GM12878 (cell line): ENCODE results near the gene SUMF2.

Source experiments
- CREB1 ChIP-seq: IDR thresholded peaks from 2 replicates; pipeline ENCODE4 v1.6.1; 2012; ENCODE audit warnings: low read depth, mild to moderate bottlenecking, inconsistent platforms
- FOXM1 ChIP-seq: IDR thresholded peaks from 2 replicates; pipeline ENCODE4 v1.6.1; 2012; ENCODE audit warnings: low read depth, mild to moderate bottlenecking, inconsistent platforms, low read length, moderate library complexity
- HDAC2 ChIP-seq: fragments of 200-600 bp; sonication (generic); IDR thresholded peaks from 2 replicates; pipeline ENCODE4 v1.6.1; 2017
- JUND ChIP-seq: IDR thresholded peaks from 2 replicates; pipeline ENCODE4 v1.6.1; 2012; ENCODE audit warnings: low read depth, mild to moderate bottlenecking, low read length, improper control_type of control experiment, moderate library complexity
- POLR2A ChIP-seq: IDR thresholded peaks from 2 replicates; pipeline ENCODE4 v1.6.1; 2011; ENCODE audit warnings: low read depth, mild to moderate bottlenecking, low read length
- RAD21 ChIP-seq: IDR thresholded peaks from 2 replicates; pipeline ENCODE4 v1.6.1; 2011; ENCODE audit warnings: mild to moderate bottlenecking, low read depth, low read length, moderate library complexity; ENCODE audit not compliant: insufficient read depth
- RELA ChIP-seq: fragments of 450-650 bp; IDR thresholded peaks from 2 replicates; pipeline ENCODE4 v1.8.0; 2014; ENCODE audit warnings: borderline replicate concordance; ENCODE audit not compliant: partially characterized antibody
- SIN3A ChIP-seq: IDR thresholded peaks from 2 replicates; pipeline ENCODE4 v1.6.1; 2012; ENCODE audit warnings: low read depth, low read length, improper control_type of control experiment
- ZNF274 ChIP-seq: IDR thresholded peaks from one replicate; pipeline ENCODE4 v1.8.0; 2011; ENCODE audit not compliant: insufficient read length, insufficient read depth
- ZZZ3 ChIP-seq: IDR thresholded peaks from 2 replicates; pipeline ENCODE4 v1.6.1; 2011; ENCODE audit warnings: low read depth; ENCODE audit not compliant: control insufficient read depth, insufficient read length
- TF ChIP-seq, protein P1 (sequence below): IDR thresholded peaks from 2 replicates; pipeline ENCODE4 v1.6.1; 2011; ENCODE audit warnings: borderline replicate concordance, low read depth, mild to moderate bottlenecking, moderate library complexity, low read length; ENCODE audit not compliant: insufficient read depth, poor library complexity, severe bottlenecking
- TF ChIP-seq, protein P2 (sequence below), 3 experiments: IDR thresholded peaks in 2 of 3; conservative IDR thresholded peaks in 1 of 3; 2 replicates each; pipeline ENCODE4 v1.5.1; 2011; ENCODE audit warnings: low read depth in 3 of 3, low read length in 3 of 3, mild to moderate bottlenecking in 3 of 3, control low read depth in 2 of 3, moderate library complexity in 2 of 3, inconsistent platforms in 1 of 3, mixed read lengths in 1 of 3; ENCODE audit not compliant: control insufficient read depth in 2 of 3, insufficient read depth in 1 of 3; ENCODE audit errors: extremely low read depth in 1 of 3
- TF ChIP-seq, protein P3 (sequence below): IDR thresholded peaks from 2 replicates; pipeline ENCODE4 v1.6.1; 2011; ENCODE audit warnings: low read depth, low read length, improper control_type of control experiment, borderline replicate concordance

DNA sequence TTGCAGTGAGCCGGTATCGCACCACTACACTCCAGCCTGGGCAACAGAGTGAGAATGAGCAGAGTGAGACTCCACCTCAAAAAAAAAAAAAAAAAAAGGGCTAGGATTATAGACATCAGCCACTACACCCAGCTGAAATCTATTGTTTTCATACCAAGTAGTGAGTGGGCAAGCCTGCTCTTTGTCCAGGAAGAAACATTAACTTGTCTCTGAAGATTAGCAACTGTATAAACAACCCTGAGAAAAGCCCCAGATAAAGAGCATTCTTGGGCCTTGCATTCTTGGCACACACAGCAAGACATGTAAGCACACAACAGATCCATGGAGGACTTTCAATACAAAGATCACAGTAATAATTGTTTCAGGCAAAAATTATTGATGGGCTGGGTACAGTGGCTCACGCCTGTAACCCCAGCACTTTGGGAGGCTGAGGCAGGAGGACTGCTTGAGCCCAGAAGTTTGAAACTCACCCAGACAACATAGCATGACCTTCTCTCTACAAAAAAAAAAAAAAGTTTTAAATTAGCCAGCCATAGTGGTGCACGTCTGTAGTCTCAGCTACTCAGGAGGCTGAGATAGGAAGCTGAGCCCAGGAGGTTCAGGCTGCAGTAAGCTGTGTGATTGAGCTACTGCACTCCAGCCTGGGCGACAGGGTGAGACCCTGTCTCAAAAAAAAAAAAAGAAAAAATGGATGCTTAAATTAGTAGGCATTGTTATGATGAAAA lies 17.2 kb upstream of the SUMF2 start:
- TF ChIP-seq, protein P1, sequence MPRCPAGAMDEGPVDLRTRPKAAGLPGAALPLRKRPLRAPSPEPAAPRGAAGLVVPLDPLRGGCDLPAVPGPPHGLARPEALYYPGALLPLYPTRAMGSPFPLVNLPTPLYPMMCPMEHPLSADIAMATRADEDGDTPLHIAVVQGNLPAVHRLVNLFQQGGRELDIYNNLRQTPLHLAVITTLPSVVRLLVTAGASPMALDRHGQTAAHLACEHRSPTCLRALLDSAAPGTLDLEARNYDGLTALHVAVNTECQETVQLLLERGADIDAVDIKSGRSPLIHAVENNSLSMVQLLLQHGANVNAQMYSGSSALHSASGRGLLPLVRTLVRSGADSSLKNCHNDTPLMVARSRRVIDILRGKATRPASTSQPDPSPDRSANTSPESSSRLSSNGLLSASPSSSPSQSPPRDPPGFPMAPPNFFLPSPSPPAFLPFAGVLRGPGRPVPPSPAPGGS: no peak
- no peak for TF ChIP-seq ZNF274
- TF ChIP-seq RELA: no peak
- no peak for TF ChIP-seq SIN3A
- no peak for TF ChIP-seq CREB1
- TF ChIP-seq, protein P2, sequence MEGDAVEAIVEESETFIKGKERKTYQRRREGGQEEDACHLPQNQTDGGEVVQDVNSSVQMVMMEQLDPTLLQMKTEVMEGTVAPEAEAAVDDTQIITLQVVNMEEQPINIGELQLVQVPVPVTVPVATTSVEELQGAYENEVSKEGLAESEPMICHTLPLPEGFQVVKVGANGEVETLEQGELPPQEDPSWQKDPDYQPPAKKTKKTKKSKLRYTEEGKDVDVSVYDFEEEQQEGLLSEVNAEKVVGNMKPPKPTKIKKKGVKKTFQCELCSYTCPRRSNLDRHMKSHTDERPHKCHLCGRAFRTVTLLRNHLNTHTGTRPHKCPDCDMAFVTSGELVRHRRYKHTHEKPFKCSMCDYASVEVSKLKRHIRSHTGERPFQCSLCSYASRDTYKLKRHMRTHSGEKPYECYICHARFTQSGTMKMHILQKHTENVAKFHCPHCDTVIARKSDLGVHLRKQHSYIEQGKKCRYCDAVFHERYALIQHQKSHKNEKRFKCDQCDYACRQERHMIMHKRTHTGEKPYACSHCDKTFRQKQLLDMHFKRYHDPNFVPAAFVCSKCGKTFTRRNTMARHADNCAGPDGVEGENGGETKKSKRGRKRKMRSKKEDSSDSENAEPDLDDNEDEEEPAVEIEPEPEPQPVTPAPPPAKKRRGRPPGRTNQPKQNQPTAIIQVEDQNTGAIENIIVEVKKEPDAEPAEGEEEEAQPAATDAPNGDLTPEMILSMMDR (IDR thresholded peaks at IDR 0.05 in 2 of 3, conservative IDR thresholded peaks at IDR 0.05 in 1 of 3; ENCODE audit: control insufficient read depth in 2 of 3, extremely low read depth in 1 of 3, insufficient read depth in 1 of 3, low read depth in 3 of 3, low read length in 3 of 3): no peak
- TF ChIP-seq, protein P3, sequence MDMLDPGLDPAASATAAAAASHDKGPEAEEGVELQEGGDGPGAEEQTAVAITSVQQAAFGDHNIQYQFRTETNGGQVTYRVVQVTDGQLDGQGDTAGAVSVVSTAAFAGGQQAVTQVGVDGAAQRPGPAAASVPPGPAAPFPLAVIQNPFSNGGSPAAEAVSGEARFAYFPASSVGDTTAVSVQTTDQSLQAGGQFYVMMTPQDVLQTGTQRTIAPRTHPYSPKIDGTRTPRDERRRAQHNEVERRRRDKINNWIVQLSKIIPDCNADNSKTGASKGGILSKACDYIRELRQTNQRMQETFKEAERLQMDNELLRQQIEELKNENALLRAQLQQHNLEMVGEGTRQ: no peak
- no peak for TF ChIP-seq POLR2A
- no peak for TF ChIP-seq ZZZ3
- TF ChIP-seq HDAC2: no peak
- TF ChIP-seq FOXM1: no peak
- no peak for TF ChIP-seq RAD21
- no peak for TF ChIP-seq JUND
